UCSD-AML1 (cell line): Measurements from ENCODE around the gene WIPF3.

ENCODE experiments used
- DNase-seq: peaks from one replicate; lab custom pipeline; 2025; ENCODE audit not compliant: unreplicated experiment; lab: John Stamatoyannopoulos, UW

Gene WIPF3

GRCh38 chr7:29844559-29844958 is 38.3 kb downstream of the WIPF3 start:
- DNase-seq = no peak

DNA sequence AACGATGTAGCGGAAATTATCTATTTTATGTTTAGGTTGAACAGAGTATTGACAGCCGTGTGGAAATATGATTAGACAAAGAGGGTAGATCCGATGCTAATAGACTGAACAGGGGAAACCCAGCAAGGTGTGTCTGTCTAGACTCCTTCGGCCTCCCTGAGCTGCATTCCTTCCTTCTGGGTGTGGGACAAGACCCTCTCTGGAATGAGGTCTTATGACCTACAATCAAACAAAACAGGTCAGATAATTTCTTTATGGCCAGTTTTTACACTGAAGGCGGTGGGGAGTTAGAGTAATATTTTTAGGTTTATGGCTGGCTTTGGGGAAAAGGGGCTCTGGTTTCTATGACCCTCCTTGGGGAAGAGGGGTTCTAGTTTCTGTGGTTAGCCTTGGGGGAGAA is 41.2 kb downstream of the WIPF3 start:
- no peak for DNase-seq

GRCh38 chr7:29847916-29848315 is 41.6 kb downstream of the WIPF3 start:
- no peak for DNase-seq

DNA sequence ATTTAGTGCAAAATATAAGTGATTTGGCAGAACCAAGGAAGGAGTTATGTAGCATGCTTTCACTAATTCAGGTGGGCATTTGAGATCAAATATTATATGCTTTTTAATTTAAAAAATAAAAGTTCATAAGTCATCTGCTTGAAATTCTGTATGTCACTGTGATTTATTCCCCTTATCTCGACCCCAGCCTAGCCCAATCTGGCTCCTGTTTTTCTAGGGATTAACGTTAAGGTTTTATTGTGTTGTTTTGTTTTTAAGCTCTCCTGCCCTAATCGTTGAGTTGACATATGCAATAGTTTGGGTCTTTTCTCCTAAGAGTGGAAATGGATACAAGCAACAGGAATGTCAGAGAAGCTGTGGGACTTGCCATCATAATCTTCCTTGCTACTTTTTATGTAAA is 42.6 kb downstream of the WIPF3 start:
- no peak for DNase-seq

DNA sequence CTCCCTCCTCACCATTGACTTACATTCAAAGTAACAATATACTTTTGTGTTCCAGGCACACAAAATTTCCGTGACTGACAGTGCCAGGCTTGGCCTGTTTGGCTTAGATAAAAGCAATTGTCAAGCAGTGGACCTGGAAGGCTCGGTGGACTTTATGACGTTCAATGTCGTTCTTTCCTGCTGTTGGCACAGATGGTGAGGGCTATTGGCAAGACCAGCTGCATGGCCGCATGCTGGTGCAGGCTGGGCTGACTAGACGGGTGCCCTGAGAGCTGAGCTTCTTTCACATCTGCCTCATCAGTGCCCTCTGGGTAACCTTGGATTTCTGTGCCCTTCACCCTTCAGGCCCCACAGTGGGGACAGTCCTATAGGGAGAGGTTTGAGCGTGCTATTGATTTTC is 45.2 kb downstream of the WIPF3 start:
- DNase-seq = no peak

DNA sequence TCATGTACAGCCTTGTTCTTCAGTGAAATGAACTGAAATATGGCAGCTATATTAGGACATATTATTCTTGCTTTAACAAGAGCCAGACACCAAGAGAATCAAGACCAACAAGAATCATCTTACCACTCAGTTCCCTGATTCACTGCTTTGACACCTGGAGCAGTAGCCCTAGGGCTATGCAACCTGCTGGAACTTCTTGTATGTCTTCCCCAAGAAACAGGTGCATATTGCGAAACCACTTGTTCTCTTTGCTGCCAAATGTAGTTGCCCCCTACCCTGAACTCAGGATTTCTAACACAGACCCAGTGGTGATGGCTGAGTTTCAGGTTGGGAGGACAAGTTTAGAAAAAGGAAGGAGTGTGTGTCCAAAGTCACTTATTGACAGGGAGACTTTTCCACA is 46.1 kb downstream of the WIPF3 start:
- no peak for DNase-seq

DNA sequence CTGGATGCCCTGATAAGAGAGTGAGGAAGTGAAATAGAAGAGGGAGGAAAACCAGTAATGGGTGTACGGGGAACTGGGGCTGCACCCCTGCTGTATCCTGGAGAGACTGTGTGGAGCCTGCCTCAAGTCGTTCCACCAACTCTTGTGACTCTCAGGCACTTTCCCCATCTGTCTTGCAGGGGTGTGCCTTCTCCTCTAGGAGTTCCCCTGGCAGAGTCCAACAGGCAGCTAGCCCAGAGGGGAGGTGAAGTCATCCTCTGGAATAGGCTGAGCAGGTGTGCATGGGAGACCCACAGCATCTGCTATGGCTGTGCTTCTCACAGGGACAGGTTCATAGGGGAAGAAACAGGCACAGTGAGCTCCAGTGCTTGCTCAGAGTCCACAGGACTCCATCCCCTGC is 46.8 kb downstream of the WIPF3 start:
- DNase-seq = no peak

GRCh38 chr7:29853789-29854188 is 47.5 kb downstream of the WIPF3 start:
- DNase-seq = no peak

DNA sequence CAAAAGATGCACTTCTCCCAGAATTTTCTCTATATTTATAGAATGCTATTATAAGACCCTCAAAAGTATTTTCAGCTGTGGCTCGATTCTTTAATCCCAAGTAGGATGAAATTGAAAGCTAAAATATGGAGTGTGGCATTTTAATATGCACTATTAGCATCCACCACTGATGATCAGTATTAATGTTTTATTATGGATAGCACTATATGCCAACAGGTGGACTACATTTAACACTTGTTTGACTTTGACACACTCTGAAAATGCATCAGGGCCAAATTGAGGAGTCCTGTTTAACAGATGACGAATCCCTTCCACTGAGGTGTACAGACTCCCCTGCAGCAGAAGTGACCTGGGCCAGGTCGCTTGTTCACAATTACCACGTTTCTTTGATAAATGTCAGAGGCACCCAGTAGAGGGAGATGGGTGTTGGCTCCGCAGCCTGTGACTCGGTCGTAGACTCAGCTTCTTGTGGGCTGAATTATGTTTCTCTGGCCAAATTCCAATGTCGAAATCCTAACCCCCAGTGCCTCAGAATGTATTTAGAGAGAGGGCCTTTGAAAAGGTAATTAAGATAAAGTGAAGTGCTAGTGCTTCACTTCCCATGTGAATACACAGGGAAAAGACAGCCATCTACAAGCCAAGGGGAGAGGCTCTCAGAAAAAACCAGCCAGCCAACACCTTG is 48.1 kb downstream of the WIPF3 start:
- DNase-seq = no peak

- no peak for DNase-seq
Measured at GRCh38 chr7:29857654-29858053, 51.3 kb downstream of the WIPF3 start.

- no peak for DNase-seq
Measured at GRCh38 chr7:29858191-29858951, 52.1 kb downstream of the WIPF3 start.

DNA sequence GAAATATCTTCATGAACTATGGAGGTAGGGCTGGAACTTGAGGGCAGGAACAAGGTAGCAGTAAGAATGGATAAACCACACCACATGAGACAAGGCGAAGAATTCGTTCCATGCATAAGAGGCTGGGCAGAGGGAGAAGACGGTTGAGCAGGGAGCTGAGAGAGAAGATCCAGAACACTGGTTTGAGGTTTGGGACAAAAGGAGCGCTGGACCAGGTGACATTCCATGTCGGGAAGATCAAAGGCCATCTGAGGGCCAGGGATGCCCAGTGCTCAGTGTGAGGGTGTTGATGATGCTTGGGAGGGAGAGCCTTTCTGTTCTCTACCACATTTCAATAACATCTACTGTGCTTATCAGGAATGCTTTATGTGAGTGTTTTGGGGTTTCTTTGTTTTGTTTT is 52.8 kb downstream of the WIPF3 start:
- DNase-seq = no peak

- peak; percentile 26 for DNase-seq
Measured at GRCh38 chr7:29859524-29860185, 53.3 kb downstream of the WIPF3 start.

DNA sequence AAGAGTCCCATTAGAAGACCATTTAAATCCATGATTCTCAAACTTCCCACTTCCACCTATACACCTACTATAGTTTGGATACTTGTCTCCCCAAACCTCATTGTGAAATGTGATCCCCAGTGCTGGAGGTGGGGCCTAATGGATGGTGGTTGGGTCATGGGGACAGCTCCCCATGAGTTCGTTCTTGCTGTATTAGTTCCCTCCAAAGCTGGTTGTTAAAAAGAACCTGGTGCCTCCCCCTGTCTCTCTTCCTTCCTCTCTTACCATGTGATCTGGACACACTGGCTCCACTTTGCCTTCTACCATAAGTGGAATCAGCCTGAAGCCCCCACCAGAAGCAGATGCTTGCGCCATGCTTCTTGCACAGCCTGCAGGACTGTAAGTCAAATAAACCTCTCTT is 53.9 kb downstream of the WIPF3 start:
- no peak for DNase-seq

DNA sequence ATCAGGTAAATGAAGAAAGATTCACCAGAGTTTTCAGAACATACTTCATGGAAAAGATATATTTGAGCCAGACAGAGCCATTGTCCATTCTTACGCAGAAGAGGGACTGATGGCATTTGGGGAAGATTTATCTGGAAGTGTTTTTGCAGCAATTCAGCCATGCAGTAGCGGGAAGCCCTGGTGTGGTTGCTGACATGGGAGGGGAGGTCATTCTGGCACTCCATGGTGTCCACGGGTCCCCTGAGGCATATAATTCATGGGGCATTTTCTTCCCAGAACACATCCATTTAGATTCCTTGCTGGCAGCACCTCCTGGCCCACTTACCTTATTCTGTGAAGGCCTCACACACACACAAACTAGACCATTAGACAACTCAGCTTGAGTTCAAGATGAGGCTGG is 55.6 kb downstream of the WIPF3 start:
- DNase-seq = no peak

DNA sequence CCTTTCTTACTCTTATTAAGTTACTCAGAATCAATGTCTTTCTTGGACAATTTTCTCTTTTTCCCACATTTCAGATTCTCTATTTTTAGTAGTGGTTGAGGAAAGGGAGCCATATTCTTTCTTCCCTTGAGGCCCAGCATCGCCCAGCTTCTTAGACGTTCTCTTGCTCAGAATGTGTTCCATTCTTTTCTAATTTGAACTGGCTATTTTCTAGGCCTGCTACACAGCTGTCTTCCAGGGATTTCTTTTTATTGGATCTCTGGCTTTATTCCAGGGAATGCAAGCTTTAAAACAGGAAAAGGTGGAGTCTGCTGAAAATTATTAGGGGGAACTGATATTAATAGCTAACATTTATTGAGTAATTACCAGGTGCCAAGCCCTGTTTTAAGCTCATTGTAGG is 58.3 kb downstream of the WIPF3 start:
- DNase-seq = no peak

GRCh38 chr7:29865526-29865925 is 59.2 kb downstream of the WIPF3 start:
- no peak for DNase-seq

DNA sequence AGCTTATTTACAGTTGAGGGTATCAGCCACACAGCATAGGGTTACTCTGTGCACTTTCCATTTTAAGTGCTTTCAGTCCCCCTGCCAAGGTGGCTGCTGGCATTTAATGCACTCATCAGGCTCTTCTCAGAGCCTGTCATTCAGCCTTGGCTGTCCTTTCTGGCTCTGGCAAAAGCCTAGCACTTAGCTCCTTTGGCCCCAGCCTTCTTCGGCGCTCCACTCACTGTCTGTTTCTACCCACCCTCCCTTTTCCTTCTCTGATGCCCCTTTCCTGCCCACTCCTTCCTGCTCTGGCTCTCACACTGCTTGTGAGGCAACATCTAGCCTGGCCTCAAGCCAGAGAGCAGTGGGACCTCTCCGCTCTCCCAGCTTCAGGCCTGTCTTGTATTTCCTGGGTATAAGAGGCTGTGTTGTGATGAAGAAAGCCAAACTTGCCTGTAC is 60.2 kb downstream of the WIPF3 start:
- peak; percentile 55 for DNase-seq

DNA sequence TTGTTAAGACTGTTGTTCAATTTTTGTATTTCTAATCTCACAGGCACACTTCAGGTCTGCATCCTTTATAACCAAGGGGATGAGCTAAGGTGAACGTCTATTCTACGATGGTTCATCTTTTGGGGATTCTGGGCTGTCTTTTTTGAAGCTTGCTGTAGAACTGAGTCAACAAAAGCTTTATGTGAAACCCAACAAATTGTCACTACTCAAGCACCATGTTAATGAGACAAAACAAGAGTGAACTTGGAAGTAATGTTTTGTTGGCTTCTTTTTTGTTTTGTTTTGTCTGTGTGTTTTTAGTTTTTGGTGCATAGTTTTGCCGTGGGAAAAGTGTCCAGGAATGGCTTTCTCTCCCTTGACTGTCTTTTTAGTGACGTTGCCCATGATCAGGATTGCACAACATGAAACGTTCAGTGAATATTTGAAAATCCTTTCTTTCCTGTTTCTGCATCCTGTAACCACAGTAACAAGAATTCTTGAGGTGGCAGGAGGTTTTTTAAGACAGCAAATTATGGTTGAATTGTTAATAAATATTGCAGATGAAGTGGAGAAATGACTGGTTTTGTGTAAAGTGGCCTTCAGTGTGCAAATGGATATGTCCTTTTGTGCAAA is 65.6 kb downstream of the WIPF3 start:
- no peak for DNase-seq

GRCh38 chr7:29873644-29874294 is 67.5 kb downstream of the WIPF3 start:
- no peak for DNase-seq

GRCh38 chr7:29875741-29876140 is 69.4 kb downstream of the WIPF3 start:
- no peak for DNase-seq
